ENCODE data around the gene HTT.
"Not testable (repeated sequence)": the region's sequence is repeated elsewhere in the genome, so short reads cannot be mapped to it uniquely, and the experiment has no call there.

HTT gene

GRCh38 chr4:3047464-3048286 is 26.8 kb upstream of the HTT start:
- Histone ChIP-seq H3K9ac (ENCODE audit: low read length) (no peak overlapping the region), H3K9me3 (ENCODE audit: control insufficient read depth, low read length) (no peaks in the 10 kb centered on the region), H3K4me1 (ENCODE audit: control insufficient read depth, insufficient read depth, low read length) (peaks cover 2% of the 10 kb centered on the region), H3K4me3 (ENCODE audit: low read length) (no peak overlapping the region), H3K27me3 (replicated peaks; ENCODE audit: control insufficient read depth, insufficient read depth, low read length) (no peaks in the 10 kb centered on the region), H3K36me3 (ENCODE audit: control insufficient read depth, insufficient read depth, low read length, severe bottlenecking) (no peaks in the 10 kb centered on the region)
- DNase-seq (ENCODE audit: low read depth), result peak; percentile 79

- H3K4me1 ChIP-seq (ENCODE audit: control insufficient read depth, insufficient read depth, low read length); H3K4me3 ChIP-seq (ENCODE audit: low read length); DNase-seq (ENCODE audit: low read depth); H3K27me3 ChIP-seq (replicated peaks; ENCODE audit: control insufficient read depth, insufficient read depth, low read length); H3K9ac ChIP-seq (ENCODE audit: low read length); H3K9me3 ChIP-seq (ENCODE audit: control insufficient read depth, low read length); H3K36me3 ChIP-seq (ENCODE audit: control insufficient read depth, insufficient read depth, low read length, severe bottlenecking): not testable (repeated sequence)
These were observed 23.2 kb upstream of the HTT start for GRCh38 chr4:3051141-3051897.

- no peaks in the 10 kb centered on the region for H3K27me3 ChIP-seq (replicated peaks; ENCODE audit: control insufficient read depth, insufficient read depth, low read length)
- H3K9ac ChIP-seq (ENCODE audit: low read length), result no peak overlapping the region
- H3K9me3 ChIP-seq (ENCODE audit: control insufficient read depth, low read length), result peaks cover 10% of the 10 kb centered on the region
- no peaks in the 10 kb centered on the region for H3K36me3 ChIP-seq (ENCODE audit: control insufficient read depth, insufficient read depth, low read length, severe bottlenecking)
- peaks cover 2% of the 10 kb centered on the region for H3K4me1 ChIP-seq (ENCODE audit: control insufficient read depth, insufficient read depth, low read length)
- no peak for DNase-seq (ENCODE audit: low read depth)
- H3K4me3 ChIP-seq (ENCODE audit: low read length), result no peak overlapping the region
These were observed 20.2 kb upstream of the HTT start for GRCh38 chr4:3054169-3054759.

DNA sequence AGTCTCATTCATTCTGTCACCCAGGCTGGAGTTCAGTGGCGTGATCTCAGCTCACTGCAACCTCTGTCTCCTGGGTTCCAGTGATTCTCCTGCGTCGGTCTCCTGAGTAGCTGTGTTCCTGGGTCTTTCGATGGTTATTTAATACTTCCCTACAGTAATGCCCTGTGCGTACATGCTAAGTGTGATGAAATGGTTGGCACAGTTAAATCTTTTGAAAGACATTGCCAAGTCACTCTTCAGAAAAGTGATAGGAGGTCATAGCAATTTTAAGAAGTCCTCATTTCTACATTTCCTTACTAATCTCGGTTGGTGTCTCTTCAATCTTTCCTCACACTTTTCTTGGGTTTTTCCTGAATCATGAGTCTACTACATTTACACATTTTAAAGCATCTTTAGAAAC is 14.5 kb upstream of the HTT start:
- no peaks in the 10 kb centered on the region for H3K27me3 ChIP-seq (replicated peaks; ENCODE audit: control insufficient read depth, insufficient read depth, low read length)
- H3K36me3 ChIP-seq (ENCODE audit: control insufficient read depth, insufficient read depth, low read length, severe bottlenecking), result no peaks in the 10 kb centered on the region
- H3K9ac ChIP-seq (ENCODE audit: low read length), result no peak overlapping the region
- peaks cover 10% of the 10 kb centered on the region for H3K9me3 ChIP-seq (ENCODE audit: control insufficient read depth, low read length)
- peaks cover 11% of the 10 kb centered on the region for H3K4me1 ChIP-seq (ENCODE audit: control insufficient read depth, insufficient read depth, low read length)
- no peak for DNase-seq (ENCODE audit: low read depth)
- no peak overlapping the region for H3K4me3 ChIP-seq (ENCODE audit: low read length)

GRCh38 chr4:3060946-3061345 is 13.5 kb upstream of the HTT start:
- no peak overlapping the region for H3K4me3 ChIP-seq (ENCODE audit: low read length)
- H3K36me3 ChIP-seq (ENCODE audit: control insufficient read depth, insufficient read depth, low read length, severe bottlenecking), result no peaks in the 10 kb centered on the region
- peaks cover 6% of the 10 kb centered on the region for H3K9me3 ChIP-seq (ENCODE audit: control insufficient read depth, low read length)
- no peak for DNase-seq (ENCODE audit: low read depth)
- no peak overlapping the region for H3K9ac ChIP-seq (ENCODE audit: low read length)
- H3K27me3 ChIP-seq (replicated peaks; ENCODE audit: control insufficient read depth, insufficient read depth, low read length), result no peaks in the 10 kb centered on the region
- H3K4me1 ChIP-seq (ENCODE audit: control insufficient read depth, insufficient read depth, low read length), result peaks cover 11% of the 10 kb centered on the region

DNA sequence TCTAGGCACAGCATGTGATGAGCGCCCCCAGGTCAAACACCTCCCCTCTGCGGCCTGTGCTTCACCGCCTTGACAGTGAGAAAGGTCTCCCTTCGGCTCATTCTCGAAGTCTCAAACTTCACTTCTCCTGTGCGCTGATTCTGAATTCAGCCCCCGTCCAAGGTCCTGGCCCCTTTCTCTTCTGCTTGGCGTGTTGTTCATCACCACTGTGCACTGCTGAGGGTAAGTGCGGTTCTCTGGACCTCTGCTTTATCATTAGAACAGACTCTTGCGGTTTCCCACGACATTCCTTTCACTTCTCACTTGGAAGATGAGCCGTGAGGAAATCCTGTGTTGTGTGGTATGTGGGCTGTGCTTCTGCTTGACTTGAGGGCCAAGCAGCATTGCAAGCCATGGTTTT is 12.0 kb upstream of the HTT start:
- Histone ChIP-seq H3K9ac (ENCODE audit: low read length) (no peak overlapping the region), H3K27me3 (replicated peaks; ENCODE audit: control insufficient read depth, insufficient read depth, low read length) (no peaks in the 10 kb centered on the region)
- no peak for DNase-seq (ENCODE audit: low read depth)

DNA sequence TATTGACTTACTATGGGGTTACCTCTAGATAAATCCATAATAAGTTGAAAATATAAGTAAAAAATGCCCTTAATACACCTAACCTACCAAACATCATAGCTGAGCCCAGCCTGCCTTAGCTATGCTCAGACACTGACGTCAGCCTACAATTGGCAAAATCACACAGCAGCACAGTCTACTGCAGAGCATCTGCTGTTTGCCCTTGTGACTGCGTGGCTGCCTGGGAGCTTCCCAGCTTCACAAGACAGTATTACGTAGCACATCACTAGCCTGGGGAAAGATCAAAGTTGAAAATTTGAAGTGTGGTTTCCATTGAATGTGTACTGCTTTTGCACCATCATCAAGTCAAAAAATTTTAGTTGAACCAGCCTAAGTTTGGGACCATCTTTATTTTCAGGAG is 8.9 kb upstream of the HTT start:
- H3K36me3 ChIP-seq (ENCODE audit: control insufficient read depth, insufficient read depth, low read length, severe bottlenecking), result no peaks in the 10 kb centered on the region
- no peak overlapping the region for H3K9ac ChIP-seq (ENCODE audit: low read length)
- DNase-seq (ENCODE audit: low read depth), result no peak
- peaks cover 2% of the 10 kb centered on the region for H3K4me1 ChIP-seq (ENCODE audit: control insufficient read depth, insufficient read depth, low read length)
- H3K4me3 ChIP-seq (ENCODE audit: low read length), result no peak overlapping the region
- no peaks in the 10 kb centered on the region for H3K27me3 ChIP-seq (replicated peaks; ENCODE audit: control insufficient read depth, insufficient read depth, low read length)
- no peaks in the 10 kb centered on the region for H3K9me3 ChIP-seq (ENCODE audit: control insufficient read depth, low read length)

More for the DNA sequence above, 12.0 kb upstream of the HTT start:
- Histone ChIP-seq H3K36me3 (ENCODE audit: control insufficient read depth, insufficient read depth, low read length, severe bottlenecking) (no peaks in the 10 kb centered on the region), H3K9me3 (ENCODE audit: control insufficient read depth, low read length) (no peaks in the 10 kb centered on the region), H3K4me1 (ENCODE audit: control insufficient read depth, insufficient read depth, low read length) (peaks cover 11% of the 10 kb centered on the region), H3K4me3 (ENCODE audit: low read length) (no peak overlapping the region)

DNA sequence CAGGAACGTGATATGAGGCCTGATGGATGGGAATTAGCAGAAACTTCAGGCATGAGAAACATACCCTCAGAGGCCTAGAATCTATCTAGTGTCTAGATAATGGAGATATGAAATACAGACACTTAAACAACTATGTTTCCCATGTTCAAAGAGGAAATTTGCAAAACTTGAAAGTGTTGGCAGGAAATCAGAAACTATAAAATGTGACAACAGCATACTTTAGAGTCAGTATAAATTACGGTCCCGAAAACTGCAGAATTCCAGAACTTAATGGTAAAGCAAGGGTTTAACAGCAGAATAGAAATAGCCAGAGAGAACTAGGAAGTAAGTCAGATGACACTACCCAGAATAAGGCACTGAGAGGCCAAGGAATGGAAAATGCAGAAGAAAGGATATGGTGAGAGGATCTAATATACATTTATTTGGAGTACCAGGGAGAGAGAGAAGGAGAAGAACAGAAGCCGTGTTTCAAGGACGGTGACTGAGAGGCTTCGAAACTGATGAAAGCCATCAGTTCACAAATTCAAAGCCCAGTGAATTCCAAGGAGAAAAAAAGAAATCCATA is 7.6 kb upstream of the HTT start:
- H3K4me1 ChIP-seq (ENCODE audit: control insufficient read depth, insufficient read depth, low read length), result no peaks in the 10 kb centered on the region
- no peaks in the 10 kb centered on the region for H3K27me3 ChIP-seq (replicated peaks; ENCODE audit: control insufficient read depth, insufficient read depth, low read length)
- no peaks in the 10 kb centered on the region for H3K9me3 ChIP-seq (ENCODE audit: control insufficient read depth, low read length)
- H3K36me3 ChIP-seq (ENCODE audit: control insufficient read depth, insufficient read depth, low read length, severe bottlenecking), result no peaks in the 10 kb centered on the region
- no peak for DNase-seq (ENCODE audit: low read depth)
- no peak overlapping the region for H3K4me3 ChIP-seq (ENCODE audit: low read length)
- no peak overlapping the region for H3K9ac ChIP-seq (ENCODE audit: low read length)

DNA sequence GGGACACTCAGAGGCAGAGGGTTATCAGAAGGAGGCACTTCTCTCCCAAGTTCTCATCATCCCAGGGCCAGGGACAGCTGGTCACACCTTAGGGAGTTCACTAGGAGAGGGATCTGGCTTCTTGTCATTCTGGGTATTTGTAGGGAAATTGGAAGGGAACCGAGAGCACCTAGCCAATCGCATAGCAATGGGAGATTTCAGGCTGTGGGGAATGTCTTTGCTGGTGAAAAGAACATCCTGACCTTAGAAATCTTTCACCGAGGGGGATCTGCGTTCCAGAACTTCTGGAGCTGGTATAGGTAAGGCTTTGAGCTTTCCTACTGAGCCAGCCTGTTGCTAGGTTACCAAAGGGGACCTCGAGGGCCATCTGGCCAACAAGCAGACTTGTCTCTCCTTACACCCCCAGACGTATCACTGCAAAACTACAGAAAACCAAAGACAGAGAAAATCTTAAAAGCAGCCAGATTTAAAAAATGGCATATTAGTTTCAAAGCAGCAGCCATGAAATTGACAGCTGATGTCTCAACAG is 6.9 kb upstream of the HTT start:
- no peak for DNase-seq (ENCODE audit: low read depth)
- Histone ChIP-seq H3K9me3 (ENCODE audit: control insufficient read depth, low read length) (no peaks in the 10 kb centered on the region), H3K4me3 (ENCODE audit: low read length) (no peak overlapping the region), H3K4me1 (ENCODE audit: control insufficient read depth, insufficient read depth, low read length) (no peaks in the 10 kb centered on the region), H3K9ac (ENCODE audit: low read length) (no peak overlapping the region), H3K36me3 (ENCODE audit: control insufficient read depth, insufficient read depth, low read length, severe bottlenecking) (no peaks in the 10 kb centered on the region), H3K27me3 (replicated peaks; ENCODE audit: control insufficient read depth, insufficient read depth, low read length) (no peaks in the 10 kb centered on the region)

DNA sequence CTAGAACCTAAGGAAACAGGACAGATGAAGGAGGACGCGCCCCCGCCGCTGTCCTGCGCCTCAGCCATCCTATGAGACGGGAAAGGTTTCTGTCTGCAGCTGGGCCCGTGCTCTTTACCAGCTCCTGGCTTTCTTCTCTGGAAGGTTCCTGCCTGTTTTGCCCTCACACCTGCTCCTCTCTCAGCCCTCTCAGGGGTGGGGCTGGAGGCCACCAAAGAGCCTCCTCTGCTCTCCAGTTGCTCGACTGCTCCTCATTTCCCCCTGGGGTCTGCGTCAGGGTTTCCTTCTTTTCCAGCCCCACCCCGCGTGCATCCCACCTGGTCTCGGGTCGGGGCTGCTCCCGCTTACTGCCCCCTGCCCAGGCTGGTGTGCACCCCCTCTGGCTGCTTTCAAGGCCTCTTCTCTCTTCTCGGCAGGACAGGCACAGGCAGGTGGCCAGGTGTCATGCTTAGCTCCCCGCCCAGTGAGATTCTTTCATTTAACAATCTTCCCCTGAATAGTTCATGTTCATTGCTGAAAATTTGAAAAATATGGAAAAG is 4.8 kb upstream of the HTT start:
- Histone ChIP-seq H3K27me3 (replicated peaks; ENCODE audit: control insufficient read depth, insufficient read depth, low read length) (no peaks in the 10 kb centered on the region), H3K9ac (ENCODE audit: low read length) (no peak overlapping the region), H3K4me3 (ENCODE audit: low read length) (no peak overlapping the region), H3K4me1 (ENCODE audit: control insufficient read depth, insufficient read depth, low read length) (no peaks in the 10 kb centered on the region), H3K9me3 (ENCODE audit: control insufficient read depth, low read length) (no peaks in the 10 kb centered on the region), H3K36me3 (ENCODE audit: control insufficient read depth, insufficient read depth, low read length, severe bottlenecking) (no peaks in the 10 kb centered on the region)
- DNase-seq (ENCODE audit: low read depth), result no peak
